HG03565 (cell line): ENCODE results near the gene DENND10.
"Not testable (repeated sequence)": the region's sequence is repeated elsewhere in the genome, so short reads cannot be mapped to it uniquely, and the experiment has no call there.

Source experiments
- ATAC-seq: cut with Tn5 transposase; IDR thresholded peaks from one replicate; pipeline ENCODE4 v1.9.1; 2021; ENCODE audit warnings: mild to moderate bottlenecking, moderate library complexity; ENCODE audit not compliant: unreplicated experiment

DENND10 gene

GRCh38 chr10:119098576-119098975 is 5.3 kb upstream of the DENND10 start:
- ATAC-seq: no peak

DNA sequence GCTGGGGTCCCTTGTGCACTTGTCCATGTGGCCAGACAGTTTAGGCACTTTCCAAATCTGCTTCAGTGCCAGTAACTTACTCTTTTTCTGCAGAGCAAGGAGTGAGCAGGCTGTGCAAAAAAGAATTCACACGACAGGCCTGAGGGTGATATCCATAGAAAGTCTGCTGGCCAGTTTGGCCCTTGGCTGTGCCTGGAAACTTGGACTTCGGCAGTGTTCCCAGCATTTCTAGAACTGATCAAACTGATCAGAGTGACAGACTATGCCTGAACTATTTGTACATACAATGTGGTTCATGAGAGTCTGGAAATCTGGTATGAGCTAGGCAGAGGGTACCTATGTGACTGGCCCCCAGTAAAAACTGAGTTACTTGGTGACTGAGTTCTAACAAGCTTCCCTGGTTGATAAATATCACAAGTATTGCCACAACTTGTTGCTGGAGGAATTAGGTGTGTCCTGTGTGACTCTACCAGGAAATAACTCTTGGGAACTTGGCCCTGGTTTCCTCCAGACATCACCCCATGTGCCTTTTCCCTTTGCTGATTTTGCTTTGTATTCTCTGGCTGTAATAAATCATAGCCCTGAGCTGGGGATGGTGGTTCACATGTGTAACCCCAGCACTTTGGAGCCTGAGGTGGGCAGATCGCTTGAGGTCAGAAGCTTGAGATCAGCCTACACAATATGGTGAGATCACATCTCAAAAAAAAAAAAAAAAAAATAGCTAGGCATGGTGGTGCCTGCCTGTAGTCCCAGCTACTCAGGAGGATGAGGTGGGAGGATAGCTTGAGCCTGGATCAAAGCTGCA is 3.3 kb upstream of the DENND10 start:
- no peak for ATAC-seq

DNA sequence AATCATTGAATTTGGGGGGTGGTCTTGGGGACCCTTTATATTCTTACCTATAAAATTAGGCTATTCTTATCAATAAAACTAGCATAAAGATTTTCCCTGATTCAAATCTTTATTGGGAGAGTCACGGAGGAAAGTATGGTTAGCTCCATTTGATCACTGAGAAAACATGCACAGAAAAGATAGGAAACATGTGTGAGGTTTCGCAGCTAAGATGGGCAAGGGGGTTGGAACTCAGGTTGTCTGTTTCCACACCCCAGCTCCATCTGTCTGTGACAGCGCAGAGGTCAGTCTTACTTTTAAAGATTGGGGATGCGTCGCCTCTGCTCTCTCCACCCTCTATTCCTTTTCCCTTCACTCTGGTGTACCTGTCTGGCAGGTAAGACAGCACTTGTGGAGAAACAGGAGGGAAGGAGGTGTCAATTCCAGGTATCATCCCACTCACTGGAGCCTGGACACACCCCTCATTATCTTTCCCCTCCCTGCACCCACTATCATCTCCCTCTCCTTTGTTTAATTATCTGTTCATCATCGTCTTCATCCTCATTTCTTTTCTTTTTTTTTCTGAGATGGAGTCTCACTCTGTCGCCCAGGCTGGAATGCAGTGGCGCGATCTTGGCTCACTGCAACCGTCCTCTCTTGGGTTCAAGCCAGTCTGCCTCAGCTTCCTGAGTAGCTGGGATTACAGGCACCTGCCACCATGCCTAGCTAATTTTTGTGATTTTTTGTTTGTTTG is 2.4 kb upstream of the DENND10 start:
- ATAC-seq: no peak

DNA sequence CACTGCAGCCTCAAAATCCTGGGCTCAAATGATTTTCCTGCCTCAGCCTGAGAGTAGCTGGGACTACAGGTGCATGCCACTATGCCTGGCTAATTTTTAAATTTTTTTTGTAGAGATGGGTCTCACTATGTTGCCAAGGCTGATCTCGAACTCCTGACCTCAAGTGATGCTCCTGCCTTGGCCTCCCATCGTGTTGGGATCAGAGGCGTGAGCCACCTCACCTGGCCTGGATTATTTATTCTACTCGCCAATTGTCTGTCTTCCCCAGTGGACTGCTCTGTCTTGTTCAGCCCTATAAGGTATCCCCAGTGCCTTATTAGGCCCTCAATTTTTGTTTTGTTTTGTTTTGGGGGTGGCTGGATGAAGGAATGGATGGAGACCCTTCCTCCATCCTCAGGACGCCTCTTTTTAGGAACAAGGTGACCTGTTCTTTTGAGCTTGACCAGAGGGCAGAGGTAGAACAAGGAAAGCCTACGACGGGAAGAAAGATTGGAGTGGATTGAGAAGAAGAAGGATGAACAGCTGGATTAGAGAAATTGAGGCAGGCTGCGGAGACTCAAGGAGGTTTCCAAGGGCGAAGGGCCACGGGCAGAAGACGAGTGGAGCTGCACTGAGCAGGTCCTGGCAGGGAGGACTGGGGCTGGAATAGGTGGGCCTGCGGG is 541 bp upstream of the DENND10 start:
- peak; percentile 11 for ATAC-seq

- ATAC-seq: no peak
Measured at GRCh38 chr10:119104654-119105015, 722 bp downstream of the DENND10 start.

DNA sequence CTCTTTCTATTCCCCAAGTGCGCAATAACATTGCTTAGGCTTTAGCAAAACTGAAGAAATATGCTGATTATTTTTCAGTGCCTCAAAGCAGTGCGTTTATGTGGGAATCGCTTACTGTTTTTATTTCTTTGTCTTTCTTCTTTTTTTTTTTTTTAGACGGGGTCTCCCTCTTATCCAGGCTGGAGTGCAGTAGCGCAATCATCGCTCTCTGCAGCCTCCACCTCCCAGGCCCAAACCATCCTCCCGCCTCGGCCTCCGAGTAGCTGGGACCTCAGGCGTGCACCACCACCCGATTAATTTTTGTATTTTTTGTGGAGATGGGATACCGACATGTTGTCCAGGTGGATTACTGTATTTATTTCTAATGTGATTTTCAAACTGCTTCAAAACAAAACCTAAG is 1.2 kb downstream of the DENND10 start:
- no peak for ATAC-seq

DNA sequence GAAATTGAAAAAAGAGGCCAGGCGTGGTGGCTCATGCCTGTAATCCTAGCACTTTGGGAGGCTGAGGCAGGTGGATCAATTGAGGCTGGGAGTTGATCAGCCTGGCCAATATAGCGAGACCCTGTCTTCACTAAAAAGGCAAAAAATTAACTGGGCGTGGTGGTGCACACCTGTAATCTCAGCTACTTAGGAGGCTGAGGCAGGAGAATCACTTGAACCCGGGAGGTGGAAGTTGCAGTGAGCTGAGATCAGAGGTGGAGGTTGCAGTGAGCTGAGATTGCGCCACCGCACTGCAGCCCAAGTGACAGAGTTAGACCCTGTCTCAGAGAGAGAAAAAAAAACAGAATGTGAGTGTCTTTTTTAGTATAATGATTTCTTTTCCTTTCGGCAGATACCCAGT is 2.0 kb downstream of the DENND10 start:
- not testable (repeated sequence) for ATAC-seq

- ATAC-seq: not testable (repeated sequence)
Measured at GRCh38 chr10:119107106-119107505, 3.2 kb downstream of the DENND10 start.

DNA sequence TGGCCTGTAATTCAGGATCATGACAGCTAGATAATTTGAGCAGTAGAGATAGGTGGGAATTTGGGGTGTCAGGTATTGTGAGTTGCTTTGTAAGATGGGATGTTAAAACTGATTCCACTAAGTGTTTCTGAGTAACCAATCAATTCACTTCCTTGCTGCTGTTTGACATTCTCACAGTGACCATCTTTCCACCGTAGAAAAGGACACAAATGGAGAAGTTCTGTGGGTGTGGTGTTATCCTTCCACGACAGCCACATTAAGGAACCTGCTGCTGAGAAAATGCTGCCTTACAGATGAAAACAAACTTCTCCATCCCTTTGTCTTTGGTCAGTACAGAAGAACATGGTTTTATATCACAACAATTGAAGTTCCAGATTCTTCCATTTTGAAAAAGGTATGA is 3.9 kb downstream of the DENND10 start:
- ATAC-seq: not testable (repeated sequence)

DNA sequence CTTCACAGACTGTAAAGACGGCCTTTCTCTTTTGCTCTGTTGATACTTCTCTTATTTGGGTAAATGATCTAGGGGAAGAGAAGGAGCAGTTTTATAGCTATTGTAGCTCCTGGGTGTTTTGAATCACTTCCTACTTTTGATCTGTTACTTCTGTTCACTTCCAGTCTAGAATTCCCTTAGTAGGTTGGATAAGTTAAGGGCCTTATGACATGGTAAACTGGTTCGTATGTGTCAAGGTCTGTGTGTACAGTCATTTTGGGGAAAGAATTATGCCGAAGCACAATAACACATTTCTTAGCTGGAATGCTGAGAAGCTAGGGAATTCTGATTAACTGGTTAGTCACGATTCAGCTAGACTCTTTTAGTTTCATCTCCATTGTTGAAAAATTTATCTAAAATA is 8.1 kb downstream of the DENND10 start:
- ATAC-seq: no peak

GRCh38 chr10:119113751-119114732 is 10.1 kb downstream of the DENND10 start:
- ATAC-seq: no peak

DNA sequence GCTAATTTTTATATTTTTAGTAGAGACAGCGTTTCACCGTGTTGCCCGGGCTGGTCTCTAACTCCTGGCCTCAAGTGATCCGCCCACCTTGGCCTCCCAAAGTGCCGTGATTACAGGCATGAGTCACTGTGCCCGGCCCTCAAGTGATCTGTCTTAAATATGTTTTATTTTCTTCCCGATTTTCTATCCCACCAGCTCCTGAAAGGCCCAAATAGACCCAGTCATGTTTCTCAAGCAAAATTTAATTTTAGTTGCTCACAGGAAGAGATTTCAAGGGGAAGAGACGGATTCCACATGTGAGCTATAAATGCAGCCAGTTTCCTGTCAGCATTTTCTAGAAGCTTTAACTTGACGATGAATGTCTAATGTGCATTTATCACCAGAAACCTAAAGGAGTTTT is 12.0 kb downstream of the DENND10 start:
- no peak for ATAC-seq

- no peak for ATAC-seq
Measured at GRCh38 chr10:119116326-119116951, 12.5 kb downstream of the DENND10 start.

DNA sequence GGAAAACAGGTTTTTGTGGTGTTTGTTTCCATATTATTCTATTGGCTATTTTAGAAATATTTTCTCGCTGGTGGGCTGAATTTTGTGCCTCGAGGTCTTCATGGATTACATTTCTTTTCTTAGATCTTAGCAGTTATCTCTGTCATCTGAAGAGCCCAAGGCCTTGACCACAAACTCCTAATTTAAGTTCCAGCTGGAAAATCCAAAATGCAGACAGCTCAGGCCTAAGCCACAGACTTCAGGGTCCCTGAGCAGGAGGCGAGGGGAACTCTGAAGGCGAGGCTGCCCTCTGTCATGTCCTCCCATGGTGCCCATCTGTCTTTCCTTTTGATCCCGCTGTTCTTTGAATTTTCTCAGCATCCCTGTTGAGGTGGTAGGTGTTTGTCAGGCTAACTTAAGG is 14.3 kb downstream of the DENND10 start:
- no peak for ATAC-seq

- ATAC-seq: no peak
Measured at GRCh38 chr10:119119400-119119799, 15.5 kb downstream of the DENND10 start.

DNA sequence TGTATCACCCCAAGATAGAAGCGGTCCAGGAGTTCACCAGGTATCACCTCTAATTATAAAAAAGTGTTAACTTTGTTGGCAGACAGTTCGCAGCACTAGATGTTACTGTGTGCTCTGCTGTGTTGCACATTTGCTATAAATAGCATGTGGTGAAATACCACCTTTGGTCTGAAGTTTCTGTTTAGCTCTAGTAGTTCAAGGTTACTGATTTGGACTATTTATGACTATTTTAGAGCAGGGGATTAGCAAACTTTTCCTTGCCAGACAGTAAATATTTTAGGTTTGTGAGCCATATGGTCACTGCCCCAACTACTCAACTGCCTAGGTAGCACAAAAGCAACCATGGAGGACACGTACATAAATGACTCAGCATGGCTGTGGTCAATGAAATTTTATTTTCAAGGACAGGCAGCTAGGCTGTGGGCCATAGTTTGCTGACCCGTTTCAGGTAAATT is 16.5 kb downstream of the DENND10 start:
- peak; percentile 86 for ATAC-seq

- ATAC-seq: no peak
Measured at GRCh38 chr10:119120875-119121274, 17.0 kb downstream of the DENND10 start.

DNA sequence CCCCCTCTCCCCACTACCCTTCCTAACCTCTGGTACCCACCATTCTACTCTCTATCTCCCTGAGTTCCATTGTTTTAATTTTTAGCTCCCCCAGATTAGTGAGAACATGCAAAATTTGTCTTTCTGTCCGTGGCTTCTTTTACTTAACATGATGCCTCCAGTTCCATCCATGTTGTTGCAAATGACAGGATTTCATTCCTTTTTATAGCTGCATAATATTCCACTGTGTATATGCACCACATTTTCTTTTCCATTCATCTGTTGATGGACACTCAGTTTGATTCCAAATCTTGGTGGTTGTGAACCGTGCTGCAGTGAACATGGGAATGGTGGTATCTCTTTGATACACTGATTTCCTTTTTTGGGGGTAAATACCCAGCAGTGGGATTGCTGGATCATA is 22.0 kb downstream of the DENND10 start:
- no peak for ATAC-seq

DNA sequence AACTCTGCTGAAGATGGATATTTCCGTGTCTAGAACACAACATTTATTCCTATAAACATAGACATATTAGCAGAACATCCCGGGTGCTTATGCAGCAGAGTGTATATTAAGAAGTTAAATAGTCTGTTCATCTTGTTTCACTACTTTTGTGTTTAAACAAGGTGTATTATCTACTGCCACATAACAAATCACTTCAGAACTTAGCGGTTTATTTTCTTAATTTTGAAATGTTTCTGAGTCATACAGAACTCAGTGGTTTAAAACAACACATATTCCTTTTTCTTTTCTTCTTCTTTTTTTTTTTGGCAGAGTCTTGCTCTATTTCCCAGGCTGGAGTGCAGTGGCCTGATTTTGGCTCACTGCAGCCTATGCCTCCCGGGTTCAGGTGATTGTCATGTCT is 25.8 kb downstream of the DENND10 start:
- no peak for ATAC-seq
